ENCODE data around the gene CELF2.

The CELF2 gene

DNA sequence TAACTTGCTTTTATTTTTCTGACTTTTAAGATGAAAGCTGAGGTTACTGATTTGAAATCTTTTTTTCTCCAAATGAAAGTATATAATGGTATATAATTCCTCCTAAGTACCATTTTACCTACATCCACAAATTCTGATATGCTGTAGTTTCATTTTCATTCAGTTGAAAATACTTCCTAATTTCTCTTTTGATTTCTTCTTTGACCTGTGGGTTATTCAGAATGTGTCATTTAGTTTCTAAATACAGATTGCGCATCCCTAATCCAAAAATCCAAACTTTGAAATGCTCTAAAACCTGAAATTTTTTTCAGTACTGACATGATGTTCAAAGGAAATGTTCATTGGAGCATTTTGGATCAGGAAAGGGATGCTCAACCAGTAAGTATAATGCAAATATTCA lies 168.7 kb downstream of the CELF2 start:
- H3K9me3 ChIP-seq, result peaks cover 0 to 11% (median 7%) of the 10 kb centered on the region in 3 donors
- H3K36me3 ChIP-seq, result peaks cover 7 to 8% (median 7%) of the 10 kb centered on the region in 3 donors
- intact Hi-C loops (cut with DNase I; ENCODE audit: low total_unique reads), result no loop called here
- H3K27ac ChIP-seq, result no peak overlapping the region
- H3K4me1 ChIP-seq, result peaks cover 0 to 21% (median 4%) of the 10 kb centered on the region in 4 donors
- H3K4me3 ChIP-seq, result no peak overlapping the region
- TF ChIP-seq, protein P1, sequence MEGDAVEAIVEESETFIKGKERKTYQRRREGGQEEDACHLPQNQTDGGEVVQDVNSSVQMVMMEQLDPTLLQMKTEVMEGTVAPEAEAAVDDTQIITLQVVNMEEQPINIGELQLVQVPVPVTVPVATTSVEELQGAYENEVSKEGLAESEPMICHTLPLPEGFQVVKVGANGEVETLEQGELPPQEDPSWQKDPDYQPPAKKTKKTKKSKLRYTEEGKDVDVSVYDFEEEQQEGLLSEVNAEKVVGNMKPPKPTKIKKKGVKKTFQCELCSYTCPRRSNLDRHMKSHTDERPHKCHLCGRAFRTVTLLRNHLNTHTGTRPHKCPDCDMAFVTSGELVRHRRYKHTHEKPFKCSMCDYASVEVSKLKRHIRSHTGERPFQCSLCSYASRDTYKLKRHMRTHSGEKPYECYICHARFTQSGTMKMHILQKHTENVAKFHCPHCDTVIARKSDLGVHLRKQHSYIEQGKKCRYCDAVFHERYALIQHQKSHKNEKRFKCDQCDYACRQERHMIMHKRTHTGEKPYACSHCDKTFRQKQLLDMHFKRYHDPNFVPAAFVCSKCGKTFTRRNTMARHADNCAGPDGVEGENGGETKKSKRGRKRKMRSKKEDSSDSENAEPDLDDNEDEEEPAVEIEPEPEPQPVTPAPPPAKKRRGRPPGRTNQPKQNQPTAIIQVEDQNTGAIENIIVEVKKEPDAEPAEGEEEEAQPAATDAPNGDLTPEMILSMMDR (IDR thresholded peaks at IDR 0.05), result no peak
- no peaks in the 10 kb centered on the region for H3K27me3 ChIP-seq
- no peak for DNase-seq

GRCh38 chr10:11189582-11190376 lies 172.1 kb downstream of the CELF2 start:
- TF ChIP-seq, protein P1 (IDR thresholded peaks at IDR 0.05), result no peak
- Histone ChIP-seq H3K36me3 (peaks cover 7 to 15% (median 7%) of the 10 kb centered on the region in 3 donors), H3K27ac (no peak overlapping the region), H3K9me3 (peaks cover 0 to 9% (median 7%) of the 10 kb centered on the region in 3 donors), H3K4me3 (no peak overlapping the region), H3K4me1 (peaks cover 0 to 7% (median 0%) of the 10 kb centered on the region in 4 donors), H3K27me3 (no peaks in the 10 kb centered on the region)
- intact Hi-C loops (cut with DNase I; ENCODE audit: low total_unique reads), result no loop called here
- no peak for DNase-seq

- H3K27ac ChIP-seq, result no peak overlapping the region
- H3K36me3 ChIP-seq, result peaks cover 0 to 7% (median 0%) of the 10 kb centered on the region in 3 donors
- H3K4me1 ChIP-seq, result peaks cover 0 to 7% (median 0%) of the 10 kb centered on the region in 4 donors
- DNase-seq, result no peak
- no peaks in the 10 kb centered on the region for H3K9me3 ChIP-seq
- TF ChIP-seq, protein P1 (IDR thresholded peaks at IDR 0.05), result no peak
- no peaks in the 10 kb centered on the region for H3K27me3 ChIP-seq
- H3K4me3 ChIP-seq, result no peak overlapping the region
- intact Hi-C loops (cut with DNase I; ENCODE audit: low total_unique reads), result no loop called here
Measured at GRCh38 chr10:11191190-11191589, 173.5 kb downstream of the CELF2 start.

DNA sequence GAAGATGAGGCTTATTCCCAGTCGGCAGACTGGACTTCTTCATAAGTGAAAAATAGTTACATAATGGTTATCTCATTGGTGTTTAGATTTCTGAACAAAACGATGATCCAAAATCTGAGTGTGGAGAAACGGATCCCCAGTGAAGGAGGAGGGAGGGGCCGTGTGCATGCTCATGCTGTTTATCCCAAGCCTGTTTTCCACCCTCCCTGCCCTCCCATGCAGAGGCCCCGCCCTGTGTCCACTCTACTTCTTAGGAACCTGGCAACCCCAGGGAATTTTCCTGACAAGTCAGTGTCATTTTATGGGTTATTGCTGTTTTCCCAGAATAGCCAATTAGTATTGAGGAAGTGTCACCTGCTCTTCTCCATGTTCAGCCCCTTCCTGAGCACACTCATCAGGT lies 174.0 kb downstream of the CELF2 start:
- Histone ChIP-seq H3K27ac (no peak overlapping the region), H3K4me1 (peaks cover 0 to 7% (median 0%) of the 10 kb centered on the region in 4 donors)
- DNase-seq, result no peak

DNA sequence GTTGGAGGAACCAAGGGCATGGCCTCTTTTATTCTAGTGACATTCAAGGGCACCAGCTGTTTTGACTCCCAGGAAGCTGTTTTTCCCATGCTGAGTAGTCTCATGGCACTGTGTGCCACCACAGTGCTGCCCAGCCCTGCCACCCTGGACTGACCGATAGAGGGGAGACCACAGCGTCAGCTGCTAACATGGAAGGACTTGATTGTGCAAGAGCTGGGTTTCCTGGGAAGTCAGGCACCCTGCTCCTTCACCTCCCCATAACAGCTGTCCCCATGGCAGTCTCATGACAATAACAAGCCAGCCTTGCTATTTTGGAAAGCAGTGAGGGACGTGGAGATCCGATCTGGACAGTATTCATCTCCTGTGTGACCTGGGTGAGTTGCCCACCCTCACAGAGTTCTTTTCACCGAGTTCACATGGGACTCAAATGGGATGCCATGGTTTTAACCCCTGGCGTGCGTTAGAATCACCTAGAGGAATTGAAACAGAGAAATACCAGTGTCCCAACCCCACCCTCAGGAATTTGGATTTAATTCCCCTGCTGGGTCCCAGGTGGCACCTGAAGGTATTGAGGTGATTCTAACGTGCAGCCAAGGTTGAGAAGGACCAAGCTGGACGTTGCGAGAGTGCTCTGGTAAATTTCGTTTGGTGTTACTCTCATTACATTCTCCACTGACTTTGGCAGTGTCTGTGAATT lies 174.8 kb downstream of the CELF2 start:
- TF ChIP-seq, protein P1 (IDR thresholded peaks at IDR 0.05), result no peak
- Histone ChIP-seq H3K27me3 (no peaks in the 10 kb centered on the region), H3K36me3 (peaks cover 0 to 7% (median 0%) of the 10 kb centered on the region in 3 donors), H3K4me1 (peaks cover 0 to 7% (median 0%) of the 10 kb centered on the region in 4 donors), H3K9me3 (no peaks in the 10 kb centered on the region), H3K4me3 (no peak overlapping the region), H3K27ac (no peak overlapping the region)
- peak; percentile 56 to 77 for DNase-seq
- intact Hi-C loops (cut with DNase I; ENCODE audit: low total_unique reads), result no loop called here

More for the DNA sequence above, 174.0 kb downstream of the CELF2 start:
- H3K9me3 ChIP-seq, result no peaks in the 10 kb centered on the region
- TF ChIP-seq, protein P1 (IDR thresholded peaks at IDR 0.05), result no peak
- H3K36me3 ChIP-seq, result peaks cover 0 to 7% (median 0%) of the 10 kb centered on the region in 3 donors
- no peaks in the 10 kb centered on the region for H3K27me3 ChIP-seq
- intact Hi-C loops (cut with DNase I; ENCODE audit: low total_unique reads), result no loop called here
- H3K4me3 ChIP-seq, result no peak overlapping the region
